ENCODE data around the gene ADGRL2.

DNA sequence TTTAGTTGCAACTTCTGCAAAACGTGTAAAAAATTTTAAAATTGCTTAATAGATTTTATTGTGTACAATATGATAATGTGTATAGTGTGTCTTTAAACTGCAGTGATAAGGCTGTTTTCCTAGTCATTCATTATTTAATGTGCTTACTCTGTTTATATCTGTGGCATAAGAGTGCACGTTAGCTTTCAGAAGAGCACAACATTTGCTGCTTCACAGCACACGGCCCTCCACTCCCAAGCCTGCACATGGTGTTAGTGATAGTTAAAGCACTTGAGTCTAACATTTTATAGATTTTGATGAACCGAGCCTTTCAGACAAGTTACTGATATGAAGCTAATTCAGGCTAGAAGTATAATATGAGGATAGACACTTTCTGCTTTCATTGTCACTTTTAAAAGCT is 120.6 kb downstream of the ADGRL2 start:
- no peak for TF ChIP-seq CTCF (IDR thresholded peaks at IDR 0.05; ENCODE audit: insufficient read depth, low read length, poor library complexity, severe bottlenecking)
- TF ChIP-seq EZH2phosphoT487 (conservative IDR thresholded peaks at IDR 0.05; ENCODE audit: low read length), result no peak
